Body of pancreas (tissue), 4 donors: Measurements from ENCODE around the gene ERO1B. TPM values are rescaled to one million over a fixed set of nuclear protein-coding genes. Genes with fewer than 3 reads are reported as not detected.
"Not testable (repeated sequence)": the region's sequence is repeated elsewhere in the genome, so short reads cannot be mapped to it uniquely, and the experiment has no call there.

Source experiments
- ATAC-seq: fragments of 150-250 bp; one replicate; pipeline ENCODE4 v1.9.1; 2016
- DNase-seq, 4 donors: peaks; one replicate each; pipeline ENCODE4 v3.0.0-alpha.2; 2019
- H3K27ac ChIP-seq, 4 donors: fragments of 200-600 bp; sonication (generic); 1 replicate in 3 of 4; 2 replicates in 1 of 4; pipeline versions ENCODE4 v1.5.1 to v1.6.1; 2016 to 2019; ENCODE audit warnings: mild to moderate bottlenecking in 1 of 4, mixed read lengths in 1 of 4, moderate library complexity in 1 of 4
- H3K27me3 ChIP-seq, 2 donors: fragments of 200-600 bp; sonication (generic); one replicate each; pipeline ENCODE4 v1.6.0; 2016; ENCODE audit warnings: mild to moderate bottlenecking in 1 of 2
- H3K36me3 ChIP-seq, 2 donors: fragments of 200-600 bp; sonication (generic); replicated peaks in 1 of 2; 2 replicates each; pipeline ENCODE4 v1.5.1; 2016; ENCODE audit warnings: low read depth in 2 of 2; ENCODE audit not compliant: insufficient read depth in 1 of 2
- H3K4me1 ChIP-seq: fragments of 200-600 bp; sonication (generic); one replicate; pipeline ENCODE4 v1.6.0; 2016
- H3K4me3 ChIP-seq, 2 donors: fragments of 200-600 bp; sonication (generic); 1 replicate in 1 of 2; 2 replicates in 1 of 2; pipeline ENCODE4 v1.5.1; 2016 to 2019
- H3K9me3 ChIP-seq, 3 donors: fragments of 200-600 bp; sonication (generic); 1 replicate in 2 of 3; 2 replicates in 1 of 3; pipeline ENCODE4 v1.5.1; 2016
- POLR2A ChIP-seq, 3 donors: fragments of 450-650 bp; IDR thresholded peaks; one replicate each; pipeline ENCODE4 v1.6.1; 2016; ENCODE audit warnings: antibody characterized with exemption in 3 of 3, mild to moderate bottlenecking in 2 of 3
- WGBS, 2 donors: methylation state at CpG; one replicate each; pipeline ENCODE4 v1.1.5; 2017; 5-methylcytosine and 5-hydroxymethylcytosine counted together
- intact Hi-C: fragments of 100-400 bp; cut with DNase I; formaldehyde crosslinking; loops from one replicate; pipeline ENCODE4 v1.15.1; 2023
- total RNA-seq, 2 donors: library from RNA; depleted of rRNA; stranded (reverse); fragments of >200 nt; gene quantifications; one replicate each; pipeline ENCODE4 v1.1.0, GENCODE V29; 2016
- TF ChIP-seq, protein P1 (sequence below), 7 experiments: fragments of 450-650 bp in 4 of 7; fragments of 200-600 bp in 3 of 7; sonication (generic) in 3 of 7; IDR thresholded peaks; one replicate each; pipeline ENCODE4 v1.5.1; 2016 to 2019; ENCODE audit warnings: antibody characterized with exemption in 7 of 7

ERO1B gene
- total RNA-seq, 2 donors from 2014 or later: 136 to 489 TPM

DNA sequence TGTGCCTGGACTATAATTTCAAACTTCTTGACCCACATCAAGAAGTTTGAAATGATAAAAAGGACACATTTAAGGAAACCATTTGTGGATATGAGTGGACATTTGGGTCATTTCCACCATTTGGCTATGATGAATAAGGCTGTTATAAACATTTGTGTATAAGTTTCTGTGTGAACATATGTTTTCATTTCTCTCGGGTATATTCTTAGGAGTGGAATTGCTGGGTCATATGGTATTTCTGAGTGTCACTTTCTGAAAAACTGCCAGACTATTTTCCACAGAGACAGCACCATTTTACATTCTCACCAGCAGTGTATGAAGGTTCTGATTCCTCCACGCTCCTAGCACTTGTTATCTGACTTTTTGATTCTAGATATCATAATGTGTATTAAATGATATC is 88.6 kb downstream of the ERO1B start:
- H3K4me3 ChIP-seq: no peak overlapping the region
- H3K27ac ChIP-seq: no peak overlapping the region
- no peaks in the 10 kb centered on the region for H3K4me1 ChIP-seq
- TF ChIP-seq, protein P1, sequence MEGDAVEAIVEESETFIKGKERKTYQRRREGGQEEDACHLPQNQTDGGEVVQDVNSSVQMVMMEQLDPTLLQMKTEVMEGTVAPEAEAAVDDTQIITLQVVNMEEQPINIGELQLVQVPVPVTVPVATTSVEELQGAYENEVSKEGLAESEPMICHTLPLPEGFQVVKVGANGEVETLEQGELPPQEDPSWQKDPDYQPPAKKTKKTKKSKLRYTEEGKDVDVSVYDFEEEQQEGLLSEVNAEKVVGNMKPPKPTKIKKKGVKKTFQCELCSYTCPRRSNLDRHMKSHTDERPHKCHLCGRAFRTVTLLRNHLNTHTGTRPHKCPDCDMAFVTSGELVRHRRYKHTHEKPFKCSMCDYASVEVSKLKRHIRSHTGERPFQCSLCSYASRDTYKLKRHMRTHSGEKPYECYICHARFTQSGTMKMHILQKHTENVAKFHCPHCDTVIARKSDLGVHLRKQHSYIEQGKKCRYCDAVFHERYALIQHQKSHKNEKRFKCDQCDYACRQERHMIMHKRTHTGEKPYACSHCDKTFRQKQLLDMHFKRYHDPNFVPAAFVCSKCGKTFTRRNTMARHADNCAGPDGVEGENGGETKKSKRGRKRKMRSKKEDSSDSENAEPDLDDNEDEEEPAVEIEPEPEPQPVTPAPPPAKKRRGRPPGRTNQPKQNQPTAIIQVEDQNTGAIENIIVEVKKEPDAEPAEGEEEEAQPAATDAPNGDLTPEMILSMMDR (IDR thresholded peaks at IDR 0.05): no peak
- TF ChIP-seq POLR2A (IDR thresholded peaks at IDR 0.05): no peak
- no peaks in the 10 kb centered on the region for H3K36me3 ChIP-seq
- no peaks in the 10 kb centered on the region for H3K27me3 ChIP-seq
- WGBS, 2 donors: 81 to 87% methylated on average over 2 of the region's 2 CpGs
- peaks cover 0 to 58% (median 2%) of the 10 kb centered on the region in 3 donors for H3K9me3 ChIP-seq
- peak; percentile 15 for ATAC-seq
- intact Hi-C loops: no loop called here
- DNase-seq: no peak

DNA sequence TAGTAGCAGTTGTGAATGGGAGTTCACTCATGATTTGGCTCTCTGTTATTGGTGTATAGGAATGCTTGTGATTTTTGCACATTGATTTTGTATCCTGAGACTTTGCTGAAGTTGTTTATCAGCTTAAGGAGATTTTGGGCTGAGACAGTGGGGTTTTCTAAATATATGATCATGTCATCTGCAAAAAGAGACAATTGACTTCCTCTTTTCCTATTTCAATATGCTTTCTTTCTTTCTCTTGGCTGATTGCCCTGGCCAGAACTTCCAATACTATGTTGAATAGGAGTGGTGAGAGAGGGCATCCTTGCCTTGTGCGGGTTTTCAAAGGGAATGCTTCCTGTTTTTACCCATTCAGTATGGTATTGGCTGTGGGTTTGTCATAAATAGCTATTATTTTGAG is 93.7 kb downstream of the ERO1B start:
- H3K4me1 ChIP-seq, DNase-seq, H3K27ac ChIP-seq, ATAC-seq, H3K27me3 ChIP-seq, H3K36me3 ChIP-seq, H3K4me3 ChIP-seq, intact Hi-C loops: not testable (repeated sequence)
- H3K9me3 ChIP-seq: peaks cover 0 to 30% (median 0%) of the 10 kb centered on the region in 3 donors
- WGBS, 2 donors: 68 to 73% methylated on average over 1 of the region's 1 CpG

GRCh38 chr1:236186471-236186870 is 95.3 kb downstream of the ERO1B start:
- DNase-seq, H3K27me3 ChIP-seq, H3K4me1 ChIP-seq, ATAC-seq, H3K27ac ChIP-seq, H3K4me3 ChIP-seq, H3K36me3 ChIP-seq, intact Hi-C loops: not testable (repeated sequence)
- 95 to 100% methylated on average over 2 of the region's 2 CpGs for WGBS, 2 donors
- peaks cover 0 to 20% (median 0%) of the 10 kb centered on the region in 3 donors for H3K9me3 ChIP-seq

- no peak overlapping the region for H3K27ac ChIP-seq
- 80 to 92% methylated on average over 4 of the region's 4 CpGs for WGBS, 2 donors
- no peaks in the 10 kb centered on the region for H3K27me3 ChIP-seq
- TF ChIP-seq, protein P1 (IDR thresholded peaks at IDR 0.05): no peak
- no peak for TF ChIP-seq POLR2A (IDR thresholded peaks at IDR 0.05)
- H3K9me3 ChIP-seq: peaks cover 0 to 20% (median 0%) of the 10 kb centered on the region in 3 donors
- ATAC-seq (no peak), DNase-seq (no peak)
- H3K4me3 ChIP-seq: no peak overlapping the region
- intact Hi-C loops: no loop called here
- H3K4me1 ChIP-seq: no peaks in the 10 kb centered on the region
- no peaks in the 10 kb centered on the region for H3K36me3 ChIP-seq
Measured at GRCh38 chr1:236185687-236186086, 96.1 kb downstream of the ERO1B start.

- TF ChIP-seq, protein P1 (IDR thresholded peaks at IDR 0.05): no peak
- TF ChIP-seq POLR2A (IDR thresholded peaks at IDR 0.05): no peak
Measured at GRCh38 chr1:236181059-236181458, 100.7 kb downstream of the ERO1B start.

DNA sequence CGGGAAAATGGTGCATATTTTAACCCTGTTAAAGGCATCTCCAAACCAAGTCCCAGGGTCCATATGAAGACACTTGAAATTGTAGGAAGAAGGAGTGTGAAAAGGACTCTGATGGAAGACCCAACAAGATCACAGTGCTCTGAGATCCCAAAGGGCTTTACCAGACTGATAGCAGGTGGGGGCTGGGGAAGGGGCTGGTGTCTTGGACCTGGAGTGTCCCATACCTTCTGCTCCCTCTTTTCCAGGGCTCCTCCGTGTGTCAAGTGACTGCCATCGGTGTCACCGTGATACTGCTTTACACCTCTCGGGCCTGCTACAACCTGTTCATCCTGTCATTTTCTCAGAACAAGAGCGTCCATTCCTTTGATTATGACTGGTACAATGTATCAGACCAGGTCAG is 102.1 kb downstream of the ERO1B start:
- DNase-seq: no peak
- Histone ChIP-seq H3K4me3 (no peak overlapping the region), H3K4me1 (peaks cover 6% of the 10 kb centered on the region), H3K36me3 (no peaks in the 10 kb centered on the region), H3K27ac (no peak overlapping the region), H3K27me3 (no peaks in the 10 kb centered on the region), H3K9me3 (no peaks in the 10 kb centered on the region)
- no peak for ATAC-seq
- 92% methylated on average over 6 of the region's 6 CpGs for WGBS, 2 donors
- intact Hi-C loops: no loop called here
- TF ChIP-seq, protein P1 (IDR thresholded peaks at IDR 0.05): no peak
- no peak for TF ChIP-seq POLR2A (IDR thresholded peaks at IDR 0.05)

More at GRCh38 chr1:236181059-236181458, 100.7 kb downstream of the ERO1B start:
- ATAC-seq: no peak
- Histone ChIP-seq H3K27ac (no peak overlapping the region), H3K9me3 (no peaks in the 10 kb centered on the region), H3K27me3 (no peaks in the 10 kb centered on the region), H3K36me3 (no peaks in the 10 kb centered on the region), H3K4me3 (no peak overlapping the region), H3K4me1 (peaks cover 6% of the 10 kb centered on the region)
- WGBS, 2 donors: 91 to 94% methylated on average over 3 of the region's 3 CpGs
- DNase-seq: no peak
- intact Hi-C loops: no loop called here
